Right lobe of liver (tissue), 4 donors: ENCODE measurements around the gene SSC5D.

Source experiments
- CTCF ChIP-seq, 4 donors: fragments of 200-600 bp in 3 of 4; fragments of 450-650 bp in 1 of 4; IDR thresholded peaks; one replicate each; pipeline versions ENCODE4 v1.5.1 to v1.8.0; 2016 to 2022; ENCODE audit warnings: antibody characterized with exemption in 4 of 4, mild to moderate bottlenecking in 2 of 4
- POLR2A ChIP-seq: fragments of 450-650 bp; IDR thresholded peaks from one replicate; pipeline ENCODE4 v1.6.1; 2017; ENCODE audit warnings: antibody characterized with exemption, mild to moderate bottlenecking
- donor health status: DM: no; HTN: no; CAD: no.
- donor health status: DM: no; HTN: no; CAD: no.
- donor health status: DM: no; HTN: yes; CAD: no.

DNA sequence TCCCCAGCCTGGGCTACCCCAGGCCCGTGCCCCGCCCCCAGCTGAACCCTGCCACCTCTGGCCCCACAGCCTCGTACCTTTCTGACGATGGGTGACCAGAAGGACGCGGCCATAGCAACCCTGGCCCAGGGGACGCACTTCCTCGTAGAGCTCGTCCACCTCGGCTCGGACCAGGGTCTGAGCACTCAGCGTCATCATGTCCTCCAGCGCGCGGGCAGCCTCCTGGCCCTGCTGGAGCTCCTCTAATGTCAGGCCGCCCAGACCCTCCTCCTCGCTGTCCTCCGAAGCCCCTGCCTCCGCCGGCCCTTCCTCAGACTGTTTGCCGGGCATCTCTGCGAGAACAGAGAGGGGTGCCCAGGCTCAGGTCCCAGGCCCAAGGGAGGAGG is 47.7 kb downstream of the SSC5D start:
- TF ChIP-seq CTCF (IDR thresholded peaks at IDR 0.05) (no peak), POLR2A (no peak)
